Cardiac fibroblast (primary cell): ENCODE measurements around the gene MRPL38.
A peak's percentile ranks its signal among the peaks of the same experiment; 100 is the strongest.

ENCODE experiments used
- DNase-seq, 2 donors: peaks; one replicate each; pipeline versions ENCODE4 v3.0.0 to v3.0.0-alpha.2; 2010; ENCODE audit warnings: low read depth in 2 of 2
- H3K4me3 ChIP-seq, 2 donors: replicated peaks in 1 of 2; 1 replicate in 1 of 2; 2 replicates in 1 of 2; pipeline ENCODE4 v1.5.1; 2011; ENCODE audit warnings: low read depth in 2 of 2, low read length in 2 of 2, mild to moderate bottlenecking in 2 of 2, moderate library complexity in 1 of 2
- TF ChIP-seq, protein P1 (sequence below): IDR thresholded peaks from one replicate; pipeline ENCODE4 v1.5.1; 2011; ENCODE audit warnings: low read depth, mild to moderate bottlenecking, low read length, inconsistent platforms

Gene MRPL38

DNA sequence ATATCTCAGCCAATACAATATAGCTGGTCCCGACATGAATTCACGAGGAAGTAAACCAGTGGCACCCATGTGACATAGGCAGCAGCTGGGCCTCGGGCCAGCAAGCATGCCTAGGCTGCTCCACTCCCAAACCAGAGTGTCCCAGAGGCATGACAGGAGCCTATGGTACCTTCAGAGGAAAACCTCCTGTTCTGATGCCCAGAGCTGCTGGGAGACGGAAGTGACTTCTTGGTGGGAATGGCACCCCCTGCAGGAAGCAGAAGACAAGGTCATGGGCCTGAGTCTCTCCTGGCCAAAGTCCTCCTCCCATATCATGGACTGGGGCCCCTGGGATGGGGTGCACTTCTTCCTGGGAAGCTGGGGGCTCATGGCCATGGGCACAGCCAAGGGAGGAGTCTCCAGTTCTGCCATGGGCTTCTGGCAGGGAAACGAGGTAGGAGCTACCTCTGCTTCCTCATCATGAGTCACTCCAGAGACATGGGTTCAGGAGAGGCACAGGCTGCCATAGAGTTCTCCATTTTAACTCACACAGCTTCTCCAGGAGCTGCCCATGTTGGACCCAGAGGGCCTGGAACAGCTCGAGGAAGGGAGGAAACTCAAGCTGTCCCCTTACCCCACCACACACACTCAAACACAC lies 22.7 kb upstream of the MRPL38 start:
- no peak overlapping the region for H3K4me3 ChIP-seq
- DNase-seq: peak in 1 of 2 donors; percentile 16
- TF ChIP-seq, protein P1, sequence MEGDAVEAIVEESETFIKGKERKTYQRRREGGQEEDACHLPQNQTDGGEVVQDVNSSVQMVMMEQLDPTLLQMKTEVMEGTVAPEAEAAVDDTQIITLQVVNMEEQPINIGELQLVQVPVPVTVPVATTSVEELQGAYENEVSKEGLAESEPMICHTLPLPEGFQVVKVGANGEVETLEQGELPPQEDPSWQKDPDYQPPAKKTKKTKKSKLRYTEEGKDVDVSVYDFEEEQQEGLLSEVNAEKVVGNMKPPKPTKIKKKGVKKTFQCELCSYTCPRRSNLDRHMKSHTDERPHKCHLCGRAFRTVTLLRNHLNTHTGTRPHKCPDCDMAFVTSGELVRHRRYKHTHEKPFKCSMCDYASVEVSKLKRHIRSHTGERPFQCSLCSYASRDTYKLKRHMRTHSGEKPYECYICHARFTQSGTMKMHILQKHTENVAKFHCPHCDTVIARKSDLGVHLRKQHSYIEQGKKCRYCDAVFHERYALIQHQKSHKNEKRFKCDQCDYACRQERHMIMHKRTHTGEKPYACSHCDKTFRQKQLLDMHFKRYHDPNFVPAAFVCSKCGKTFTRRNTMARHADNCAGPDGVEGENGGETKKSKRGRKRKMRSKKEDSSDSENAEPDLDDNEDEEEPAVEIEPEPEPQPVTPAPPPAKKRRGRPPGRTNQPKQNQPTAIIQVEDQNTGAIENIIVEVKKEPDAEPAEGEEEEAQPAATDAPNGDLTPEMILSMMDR: peak; percentile 38

- DNase-seq: no peak
- no peak overlapping the region for H3K4me3 ChIP-seq
- TF ChIP-seq, protein P1: no peak
Measured at GRCh38 chr17:75926456-75926855, 21.8 kb upstream of the MRPL38 start.

- H3K4me3 ChIP-seq: no peak overlapping the region
- TF ChIP-seq, protein P1: no peak
- no peak for DNase-seq
Measured at GRCh38 chr17:75925912-75926311, 21.2 kb upstream of the MRPL38 start.

DNA sequence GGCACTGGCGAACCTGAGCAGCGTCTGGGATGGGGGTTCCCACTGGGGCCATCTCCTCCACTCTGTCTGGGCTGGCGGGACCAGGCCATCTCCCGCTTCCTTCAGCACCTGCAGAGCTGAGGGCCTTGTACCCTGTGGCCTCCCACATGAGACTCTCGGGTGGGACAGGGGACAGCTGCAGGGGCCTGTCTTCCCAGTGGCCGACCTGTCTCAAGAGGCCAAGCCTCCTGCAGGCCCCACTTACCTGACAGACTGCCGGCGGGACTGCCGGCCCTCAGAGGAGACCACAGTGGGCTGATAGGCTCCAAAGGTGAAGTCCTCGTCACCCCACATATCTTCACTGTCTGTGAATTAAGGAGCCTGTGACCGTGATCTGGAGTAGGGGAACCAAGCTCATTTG lies 20.4 kb upstream of the MRPL38 start:
- H3K4me3 ChIP-seq: no peak overlapping the region
- TF ChIP-seq, protein P1: no peak
- no peak for DNase-seq

DNA sequence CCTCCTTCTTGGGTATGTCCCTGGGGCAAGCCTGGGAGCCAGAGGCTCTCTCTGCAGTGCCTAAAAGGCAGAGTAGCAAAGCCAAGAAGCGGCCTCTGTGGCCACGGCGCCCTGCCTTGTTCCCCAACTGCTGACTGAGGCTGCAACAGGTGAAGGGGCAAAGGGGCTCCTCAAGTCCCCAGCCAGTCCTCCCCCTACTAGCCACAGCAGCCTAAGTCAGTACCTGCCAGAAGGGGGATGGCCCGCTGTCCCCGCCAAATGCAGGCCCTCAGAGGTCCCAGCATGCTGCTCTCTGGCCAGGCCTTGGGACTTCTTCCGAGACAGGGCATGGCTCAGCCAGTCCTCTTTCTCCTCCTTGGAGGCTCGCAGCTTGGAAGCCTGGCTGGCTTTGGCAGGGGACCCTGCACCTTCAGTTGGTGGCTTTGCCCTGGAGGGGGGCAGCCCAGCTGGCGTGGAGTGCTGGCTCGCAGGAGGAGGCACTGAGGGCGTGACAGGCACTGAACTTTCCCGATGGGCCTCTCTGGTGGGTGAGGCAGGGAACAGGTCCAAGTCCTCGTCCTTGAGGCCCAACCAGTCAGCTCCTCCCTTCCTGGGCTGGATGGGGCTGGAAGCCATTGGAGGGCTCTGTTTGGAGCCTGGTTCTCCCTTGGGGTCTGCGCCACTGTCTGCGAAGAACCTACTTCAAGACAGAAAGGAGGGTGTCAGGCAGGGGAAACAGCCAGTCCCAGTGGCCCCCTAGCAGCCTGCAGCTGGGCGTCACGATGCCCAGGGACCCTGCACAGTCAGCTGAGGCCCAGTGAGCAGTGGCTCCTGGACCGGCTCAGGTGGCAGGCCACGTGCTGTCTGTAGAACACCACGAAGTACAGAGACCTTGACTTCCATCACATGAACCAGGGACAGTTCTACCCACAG lies 18.5 kb upstream of the MRPL38 start:
- H3K4me3 ChIP-seq: no peak overlapping the region
- DNase-seq: no peak
- TF ChIP-seq, protein P1: no peak

DNA sequence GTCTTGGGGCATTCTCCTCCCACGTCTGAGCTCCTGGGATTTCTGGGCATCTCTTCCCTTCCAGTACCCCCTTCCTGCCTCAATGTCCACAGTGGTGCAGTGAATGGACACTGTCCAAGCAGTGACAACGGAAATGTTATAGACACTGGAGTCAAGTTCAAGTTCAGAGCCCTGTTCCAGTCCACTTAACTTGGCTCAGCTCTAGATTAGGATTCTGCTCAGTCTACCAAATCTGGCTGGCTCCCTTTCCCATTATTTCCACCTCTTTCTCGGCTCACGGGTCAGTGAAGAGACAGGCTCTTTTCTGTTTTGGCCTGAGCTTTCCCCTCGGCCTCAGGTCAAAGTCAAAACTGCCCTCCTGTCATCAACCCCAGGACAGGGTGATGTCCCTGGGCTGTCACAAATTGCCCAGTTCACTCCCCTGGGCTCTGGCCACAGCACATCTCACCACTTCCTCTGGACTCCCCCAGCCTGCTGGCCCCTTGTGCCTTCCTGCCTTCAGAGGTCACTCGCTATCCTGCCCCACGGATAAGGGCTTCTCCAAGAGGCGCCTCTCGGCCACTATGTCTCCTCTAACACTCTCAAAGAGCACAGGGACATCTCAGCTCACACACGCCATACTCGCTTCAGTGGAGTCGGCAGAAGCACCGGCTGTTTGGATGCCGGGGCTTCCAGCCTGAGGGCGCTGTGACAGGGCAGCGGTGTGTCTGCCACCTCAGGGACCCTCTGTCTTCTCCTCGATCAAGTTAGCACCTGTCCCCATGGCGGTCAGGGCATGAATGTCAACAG lies 17.7 kb upstream of the MRPL38 start:
- no peak overlapping the region for H3K4me3 ChIP-seq
- TF ChIP-seq, protein P1: no peak
- DNase-seq: no peak
